GM23338 (cell line): ENCODE results near the gene CCDC92. TPM values are rescaled to one million over a fixed set of nuclear protein-coding genes. Genes with fewer than 3 reads are reported as not detected.

Experiments used
- ATAC-seq: fragments of 200-7000 bp; cut with Tn5 transposase; 3 replicates; pipeline ENCODE4 v1.9.1; 2020
- DNase-seq: peaks from one replicate; pipeline ENCODE4 v3.0.0-alpha.2; 2015; ENCODE audit warnings: low spot score
- H2AFZ ChIP-seq: fragments of 200-600 bp; sonication (generic); 2 replicates; pipeline ENCODE4 v1.8.0; 2016; ENCODE audit warnings: antibody characterized with exemption, mild to moderate bottlenecking, moderate library complexity
- H3F3A ChIP-seq: fragments of 200-600 bp; sonication (generic); replicated peaks from 2 replicates; pipeline ENCODE4 v1.8.0; 2017; ENCODE audit warnings: antibody characterized with exemption, mixed run types, low read depth
- H3K27ac ChIP-seq: fragments of 200-600 bp; sonication (generic); 2 replicates; pipeline ENCODE4 v1.6.1; 2016; ENCODE audit warnings: low read depth
- H3K27me3 ChIP-seq: fragments of 200-600 bp; sonication (generic); 2 replicates; pipeline ENCODE4 v1.8.0; 2016; ENCODE audit warnings: mild to moderate bottlenecking, mixed run types, moderate library complexity; ENCODE audit not compliant: insufficient read depth
- H3K36me3 ChIP-seq: fragments of 200-600 bp; sonication (generic); 2 replicates; pipeline ENCODE4 v1.8.0; 2016; ENCODE audit warnings: mild to moderate bottlenecking; ENCODE audit not compliant: insufficient read depth
- H3K4me1 ChIP-seq: fragments of 200-600 bp; sonication (generic); 2 replicates; pipeline ENCODE4 v1.8.0; 2016; ENCODE audit warnings: mild to moderate bottlenecking, moderate library complexity; ENCODE audit not compliant: insufficient read depth
- H3K4me2 ChIP-seq: fragments of 200-600 bp; sonication (generic); 2 replicates; pipeline ENCODE4 v1.7.1; 2017; ENCODE audit warnings: mixed run types
- H3K4me3 ChIP-seq: fragments of 200-600 bp; sonication (generic); 2 replicates; pipeline ENCODE4 v1.6.1; 2016; ENCODE audit warnings: mixed run types
- H3K79me2 ChIP-seq: fragments of 200-600 bp; sonication (generic); replicated peaks from 2 replicates; pipeline ENCODE4 v1.8.0; 2017; ENCODE audit warnings: mild to moderate bottlenecking; ENCODE audit not compliant: insufficient read depth
- H3K9me2 ChIP-seq: fragments of 200-600 bp; sonication (generic); 2 replicates; pipeline ENCODE4 v1.8.0; 2017; ENCODE audit not compliant: insufficient read depth
- H4K20me1 ChIP-seq: fragments of 200-600 bp; sonication (generic); replicated peaks from 2 replicates; pipeline ENCODE4 v1.8.0; 2017; ENCODE audit warnings: mild to moderate bottlenecking; ENCODE audit not compliant: insufficient read depth
- H3K27ac Mint-ChIP-seq: 2 replicates; pipeline ENCODE4 v1.8.0; 2020; ENCODE audit warnings: inconsistent platforms, mild to moderate bottlenecking, moderate library complexity, mixed read lengths
- H3K27me3 Mint-ChIP-seq: 3 replicates; pipeline ENCODE4 v1.8.0; 2022; ENCODE audit warnings: low read depth, mild to moderate bottlenecking, moderate library complexity, mixed read lengths, inconsistent platforms; ENCODE audit not compliant: insufficient read depth, poor library complexity
- H3K36me3 Mint-ChIP-seq: 3 replicates; pipeline ENCODE4 v1.8.0; 2021; ENCODE audit warnings: low read depth, mild to moderate bottlenecking, inconsistent platforms, moderate library complexity, mixed read lengths
- H3K4me1 Mint-ChIP-seq: 3 replicates; pipeline ENCODE4 v1.8.0; 2020; ENCODE audit warnings: mild to moderate bottlenecking, inconsistent platforms, mixed read lengths
- H3K4me3 Mint-ChIP-seq: 3 replicates; pipeline ENCODE4 v1.8.0; 2021; ENCODE audit warnings: moderate library complexity, mild to moderate bottlenecking, inconsistent platforms, mixed read lengths
- H3K9me3 Mint-ChIP-seq: 3 replicates; pipeline ENCODE4 v1.8.0; 2020; ENCODE audit warnings: moderate library complexity, mild to moderate bottlenecking, inconsistent platforms, mixed read lengths
- CREB1 ChIP-seq: fragments of 250-450 bp; sonication (Bioruptor Pico); IDR thresholded peaks from 2 replicates; pipeline ENCODE4 v1.5.0; 2020; ENCODE audit warnings: low read depth, mild to moderate bottlenecking, moderate library complexity
- CTCF ChIP-seq, 2 experiments: fragments of 200-600 bp in 1 of 2; sonication (generic) in 1 of 2; conservative IDR thresholded peaks; 2 replicates each; pipeline versions ENCODE4 v1.5.1 to v1.6.1; 2016 to 2017; ENCODE audit warnings: antibody characterized with exemption in 2 of 2, low read depth in 2 of 2, mild to moderate bottlenecking in 2 of 2, moderate library complexity in 1 of 2
- ETS1 ChIP-seq: IDR thresholded peaks from 2 replicates; pipeline ENCODE4 v1.6.1; 2016; ENCODE audit warnings: antibody characterized with exemption
- EZH2 ChIP-seq: fragments of 200-600 bp; sonication (generic); IDR thresholded peaks from one replicate; pipeline ENCODE4 v1.8.0; 2017; ENCODE audit warnings: antibody characterized with exemption, mild to moderate bottlenecking, low read depth; ENCODE audit not compliant: unreplicated experiment
- JUNB ChIP-seq: IDR thresholded peaks from one replicate; pipeline ENCODE4 v1.6.1; 2016; ENCODE audit warnings: antibody characterized with exemption; ENCODE audit not compliant: unreplicated experiment
- NANOG ChIP-seq: IDR thresholded peaks from 2 replicates; pipeline ENCODE4 v1.6.1; 2016; ENCODE audit warnings: antibody characterized with exemption, borderline replicate concordance
- POLR2AphosphoS5 ChIP-seq: IDR thresholded peaks from 2 replicates; pipeline ENCODE4 v1.6.1; 2016; ENCODE audit warnings: antibody characterized with exemption, low read depth
- REST ChIP-seq: IDR thresholded peaks from one replicate; pipeline ENCODE4 v1.6.1; 2018; ENCODE audit warnings: antibody characterized with exemption; ENCODE audit not compliant: unreplicated experiment
- STAT1 ChIP-seq: IDR thresholded peaks from one replicate; pipeline ENCODE4 v1.6.1; 2016; ENCODE audit warnings: antibody characterized with exemption; ENCODE audit not compliant: unreplicated experiment
- ZNF114 ChIP-seq: fragments of 250-450 bp; sonication (Bioruptor Pico); IDR thresholded peaks from 2 replicates; pipeline ENCODE4 v1.5.0; 2020; ENCODE audit warnings: mild to moderate bottlenecking, moderate library complexity
- ZNF331 ChIP-seq: fragments of 250-450 bp; sonication (Bioruptor Pico); IDR thresholded peaks from 2 replicates; pipeline ENCODE4 v1.5.0; 2020; ENCODE audit warnings: low read depth, mild to moderate bottlenecking, moderate library complexity
- ZNF462 ChIP-seq: fragments of 250-450 bp; sonication (Bioruptor Pico); IDR thresholded peaks from 2 replicates; pipeline ENCODE4 v1.5.0; 2020; ENCODE audit warnings: mild to moderate bottlenecking, moderate library complexity
- polyA plus RNA-seq: library from polyadenylated mRNA; unstranded; fragments of >200 nt; fragmentation: Nextera tagmentation; extraction: Ambion mirVana; gene quantifications from 2 replicates; pipeline ENCODE4 v1.2.1, GENCODE V29; 2016
- total RNA-seq: library from RNA; depleted of rRNA; stranded (reverse); fragments of >200 nt; shearing (Covaris generic); gene quantifications from 2 replicates; pipeline ENCODE4 v1.2.3, GENCODE V29; 2014

Gene CCDC92
- total and polyA plus RNA-seq, 2 experiments from 2014 or later: 0.08 to 0.31 TPM

GRCh38 chr12:123976227-123976826 is 3.7 kb upstream of the CCDC92 start:
- TF ChIP-seq STAT1 (no peak), ZNF462 (CRISPR knock-in tag) (no peak), CREB1 (CRISPR knock-in tag) (no peak), EZH2 (no peak), ZNF331 (CRISPR knock-in tag) (no peak), REST (no peak), POLR2AphosphoS5 (no peak), CTCF (conservative IDR thresholded peaks at IDR 0.05; ENCODE audit: low read depth in 2 of 2) (no peak), NANOG (no peak), ETS1 (no peak), ZNF114 (CRISPR knock-in tag) (no peak), JUNB (no peak)
- Mint-ChIP-seq H3K36me3 (peaks cover 30% of the 10 kb centered on the region), H3K4me3 (no peak overlapping the region), H3K27me3 (peaks cover 21% of the 10 kb centered on the region), H3K4me1 (peaks cover 14% of the 10 kb centered on the region), H3K27ac (no peak overlapping the region), H3K9me3 (no peaks in the 10 kb centered on the region)
- H2AFZ ChIP-seq: no peak overlapping the region
- H4K20me1 ChIP-seq: peaks cover 38% of the 10 kb centered on the region
- peaks cover 9% of the 10 kb centered on the region for H3F3A ChIP-seq
- H3K79me2 ChIP-seq: no peaks in the 10 kb centered on the region
- H3K4me2 ChIP-seq: no peak overlapping the region
- no peak overlapping the region for H3K4me3 ChIP-seq
- no peak for DNase-seq
- ATAC-seq: no peak
- peaks cover 41% of the 10 kb centered on the region for H3K27me3 ChIP-seq
- H3K27ac ChIP-seq: no peak overlapping the region
- H3K36me3 ChIP-seq: no peaks in the 10 kb centered on the region
- H3K9me2 ChIP-seq: no peaks in the 10 kb centered on the region
- H3K4me1 ChIP-seq: peaks cover 12% of the 10 kb centered on the region
